GM12878 (cell line): ENCODE measurements around the gene UBR7.
"Not testable (repeated sequence)": the region's sequence is repeated elsewhere in the genome, so short reads cannot be mapped to it uniquely, and the experiment has no call there.

Source experiments
- EED ChIP-seq: sonication (generic); IDR thresholded peaks from 2 replicates; pipeline ENCODE4 v1.6.1; 2016; ENCODE audit warnings: antibody characterized with exemption, low read depth
- EGR1 ChIP-seq, 2 experiments: IDR thresholded peaks; 1 replicate in 1 of 2; 2 replicates in 1 of 2; pipeline ENCODE4 v1.6.1; 2011 to 2012; ENCODE audit warnings: low read depth in 2 of 2, low read length in 2 of 2, borderline replicate concordance in 1 of 2, mild to moderate bottlenecking in 1 of 2, moderate library complexity in 1 of 2
- JUND ChIP-seq: IDR thresholded peaks from 2 replicates; pipeline ENCODE4 v1.6.1; 2012; ENCODE audit warnings: low read depth, mild to moderate bottlenecking, low read length, improper control_type of control experiment, moderate library complexity
- MXI1 ChIP-seq: fragments of 150-350 bp; IDR thresholded peaks from 2 replicates; pipeline ENCODE4 v1.6.1; 2011; ENCODE audit warnings: low read depth, mild to moderate bottlenecking, inconsistent platforms, low read length, improper control_type of control experiment
- NFIC ChIP-seq: IDR thresholded peaks from 2 replicates; pipeline ENCODE4 v1.6.1; 2012; ENCODE audit warnings: low read depth, mild to moderate bottlenecking, inconsistent platforms, low read length, moderate library complexity
- POLR2A ChIP-seq: IDR thresholded peaks from 2 replicates; pipeline ENCODE4 v1.6.1; 2011; ENCODE audit warnings: low read depth, mild to moderate bottlenecking, low read length
- RAD21 ChIP-seq: IDR thresholded peaks from 2 replicates; pipeline ENCODE4 v1.6.1; 2011; ENCODE audit warnings: mild to moderate bottlenecking, low read depth, low read length, moderate library complexity; ENCODE audit not compliant: insufficient read depth
- RB1 ChIP-seq: fragments of 450-650 bp; formaldehyde crosslinking; IDR thresholded peaks from 2 replicates; pipeline ENCODE4 v1.6.1; 2017; ENCODE audit warnings: mild to moderate bottlenecking, borderline replicate concordance
- RCOR1 ChIP-seq: conservative IDR thresholded peaks from 2 replicates; pipeline ENCODE4 v1.6.1; 2012; ENCODE audit warnings: low read depth, low read length, improper control_type of control experiment
- SUPT20H ChIP-seq: IDR thresholded peaks from 2 replicates; pipeline ENCODE4 v1.6.1; 2011; ENCODE audit warnings: low read depth, mild to moderate bottlenecking, low read length, moderate library complexity, borderline replicate concordance; ENCODE audit not compliant: control insufficient read depth
- TF ChIP-seq, protein P1 (sequence below), 3 experiments: IDR thresholded peaks in 2 of 3; conservative IDR thresholded peaks in 1 of 3; 2 replicates each; pipeline ENCODE4 v1.5.1; 2011; ENCODE audit warnings: low read depth in 3 of 3, low read length in 3 of 3, mild to moderate bottlenecking in 3 of 3, control low read depth in 2 of 3, moderate library complexity in 2 of 3, inconsistent platforms in 1 of 3, mixed read lengths in 1 of 3; ENCODE audit not compliant: control insufficient read depth in 2 of 3, insufficient read depth in 1 of 3; ENCODE audit errors: extremely low read depth in 1 of 3
- TF ChIP-seq, protein P2 (sequence below): fragments of 150-350 bp; IDR thresholded peaks from 2 replicates; pipeline ENCODE4 v1.6.1; 2014; ENCODE audit warnings: mild to moderate bottlenecking, low read depth, low read length
- TF ChIP-seq, protein P3 (sequence below): IDR thresholded peaks from 2 replicates; pipeline ENCODE4 v1.6.1; 2011; ENCODE audit warnings: low read depth, mild to moderate bottlenecking, low read length, moderate library complexity, borderline replicate concordance; ENCODE audit errors: extremely low read depth

DNA sequence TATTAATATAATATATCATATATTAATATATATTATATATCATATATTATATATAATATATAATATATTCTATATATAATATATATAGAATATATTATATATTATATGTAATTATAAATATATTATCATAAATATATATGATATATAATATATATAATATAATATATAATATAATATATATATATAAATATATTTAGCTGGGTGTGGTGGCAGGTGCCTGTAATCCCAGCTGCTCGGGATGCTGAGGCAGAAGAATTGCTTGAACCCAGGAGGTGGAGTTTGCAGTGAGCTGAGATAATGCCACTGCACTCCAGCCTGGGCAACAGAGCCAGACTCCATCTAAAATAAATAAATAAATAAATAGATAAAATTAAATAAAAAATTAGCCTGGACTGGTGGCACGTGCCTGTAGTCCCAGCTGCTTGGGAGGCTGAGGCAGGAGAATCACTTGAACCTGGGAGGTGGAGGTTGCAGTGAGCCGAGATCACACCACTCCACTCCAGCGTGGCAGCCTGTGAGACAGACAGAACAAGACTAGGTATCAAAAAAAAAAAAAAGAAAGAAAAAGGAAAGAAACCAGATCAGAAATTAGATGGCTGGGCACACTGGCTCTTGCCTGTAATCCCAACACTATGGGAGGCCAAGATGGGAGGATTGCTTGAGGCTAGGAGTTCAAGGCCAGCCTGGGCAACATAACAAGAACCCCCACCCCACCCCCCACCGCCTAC is 47.3 kb upstream of the UBR7 start:
- not testable (repeated sequence) for TF ChIP-seq RCOR1; SUPT20H; POLR2A; NFIC; MXI1; EGR1 (IDR thresholded peaks at IDR 0.05; ENCODE audit: borderline replicate concordance in 1 of 2, low read depth in 2 of 2, low read length in 2 of 2); RAD21; JUND; RB1; EED
- TF ChIP-seq, protein P1, sequence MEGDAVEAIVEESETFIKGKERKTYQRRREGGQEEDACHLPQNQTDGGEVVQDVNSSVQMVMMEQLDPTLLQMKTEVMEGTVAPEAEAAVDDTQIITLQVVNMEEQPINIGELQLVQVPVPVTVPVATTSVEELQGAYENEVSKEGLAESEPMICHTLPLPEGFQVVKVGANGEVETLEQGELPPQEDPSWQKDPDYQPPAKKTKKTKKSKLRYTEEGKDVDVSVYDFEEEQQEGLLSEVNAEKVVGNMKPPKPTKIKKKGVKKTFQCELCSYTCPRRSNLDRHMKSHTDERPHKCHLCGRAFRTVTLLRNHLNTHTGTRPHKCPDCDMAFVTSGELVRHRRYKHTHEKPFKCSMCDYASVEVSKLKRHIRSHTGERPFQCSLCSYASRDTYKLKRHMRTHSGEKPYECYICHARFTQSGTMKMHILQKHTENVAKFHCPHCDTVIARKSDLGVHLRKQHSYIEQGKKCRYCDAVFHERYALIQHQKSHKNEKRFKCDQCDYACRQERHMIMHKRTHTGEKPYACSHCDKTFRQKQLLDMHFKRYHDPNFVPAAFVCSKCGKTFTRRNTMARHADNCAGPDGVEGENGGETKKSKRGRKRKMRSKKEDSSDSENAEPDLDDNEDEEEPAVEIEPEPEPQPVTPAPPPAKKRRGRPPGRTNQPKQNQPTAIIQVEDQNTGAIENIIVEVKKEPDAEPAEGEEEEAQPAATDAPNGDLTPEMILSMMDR (IDR thresholded peaks at IDR 0.05 in 2 of 3, conservative IDR thresholded peaks at IDR 0.05 in 1 of 3; ENCODE audit: control insufficient read depth in 2 of 3, extremely low read depth in 1 of 3, insufficient read depth in 1 of 3, low read depth in 3 of 3, low read length in 3 of 3), result not testable (repeated sequence)
- TF ChIP-seq, protein P2, sequence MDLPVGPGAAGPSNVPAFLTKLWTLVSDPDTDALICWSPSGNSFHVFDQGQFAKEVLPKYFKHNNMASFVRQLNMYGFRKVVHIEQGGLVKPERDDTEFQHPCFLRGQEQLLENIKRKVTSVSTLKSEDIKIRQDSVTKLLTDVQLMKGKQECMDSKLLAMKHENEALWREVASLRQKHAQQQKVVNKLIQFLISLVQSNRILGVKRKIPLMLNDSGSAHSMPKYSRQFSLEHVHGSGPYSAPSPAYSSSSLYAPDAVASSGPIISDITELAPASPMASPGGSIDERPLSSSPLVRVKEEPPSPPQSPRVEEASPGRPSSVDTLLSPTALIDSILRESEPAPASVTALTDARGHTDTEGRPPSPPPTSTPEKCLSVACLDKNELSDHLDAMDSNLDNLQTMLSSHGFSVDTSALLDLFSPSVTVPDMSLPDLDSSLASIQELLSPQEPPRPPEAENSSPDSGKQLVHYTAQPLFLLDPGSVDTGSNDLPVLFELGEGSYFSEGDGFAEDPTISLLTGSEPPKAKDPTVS, result not testable (repeated sequence)
- TF ChIP-seq, protein P3, sequence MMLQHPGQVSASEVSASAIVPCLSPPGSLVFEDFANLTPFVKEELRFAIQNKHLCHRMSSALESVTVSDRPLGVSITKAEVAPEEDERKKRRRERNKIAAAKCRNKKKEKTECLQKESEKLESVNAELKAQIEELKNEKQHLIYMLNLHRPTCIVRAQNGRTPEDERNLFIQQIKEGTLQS, result not testable (repeated sequence)
